Neuronal stem cell (in vitro differentiated cells): Measurements from ENCODE around the gene MIEN1.

Experiments
- DNase-seq: peaks from one replicate; pipeline ENCODE4 v3.0.0-alpha.2; 2013; ENCODE audit warnings: low spot score
- H2AFZ ChIP-seq: one replicate; pipeline ENCODE4 v1.6.1; 2013; ENCODE audit warnings: mild to moderate bottlenecking, low read length, inconsistent platforms
- H2AK5ac ChIP-seq: 2 replicates; pipeline ENCODE4 v1.6.1; 2013; ENCODE audit warnings: low read depth, mild to moderate bottlenecking, inconsistent platforms, low read length, moderate library complexity, mixed read lengths
- H2BK120ac ChIP-seq: 2 replicates; pipeline ENCODE4 v1.6.1; 2013; ENCODE audit warnings: low read depth, mild to moderate bottlenecking, inconsistent platforms, low read length, moderate library complexity, mixed read lengths
- H2BK12ac ChIP-seq: one replicate; pipeline ENCODE4 v1.6.1; 2013; ENCODE audit warnings: low read length, inconsistent platforms
- H2BK15ac ChIP-seq: 2 replicates; pipeline ENCODE4 v1.6.1; 2013; ENCODE audit warnings: mild to moderate bottlenecking, low read length, inconsistent platforms, mixed read lengths
- H2BK5ac ChIP-seq: one replicate; pipeline ENCODE4 v1.6.1; 2013; ENCODE audit warnings: inconsistent platforms, mild to moderate bottlenecking, low read length, moderate library complexity
- H3K14ac ChIP-seq: one replicate; pipeline ENCODE4 v1.6.1; 2013; ENCODE audit warnings: low read length, inconsistent platforms
- H3K18ac ChIP-seq: 2 replicates; pipeline ENCODE4 v1.6.1; 2013; ENCODE audit warnings: low read length, inconsistent platforms
- H3K23ac ChIP-seq: 2 replicates; pipeline ENCODE4 v1.6.1; 2013; ENCODE audit warnings: low read depth, mild to moderate bottlenecking, mixed read lengths, low read length, inconsistent platforms; ENCODE audit not compliant: poor library complexity
- H3K27ac ChIP-seq: replicated peaks from 3 replicates; pipeline ENCODE4 v1.5.1; 2013; ENCODE audit warnings: low read length, inconsistent platforms
- H3K27me3 ChIP-seq, 3 experiments: 2 replicates each; pipeline ENCODE4 v1.6.1; 2013; ENCODE audit warnings: low read length in 3 of 3, mild to moderate bottlenecking in 2 of 3, inconsistent platforms in 1 of 3, low read depth in 1 of 3, mixed read lengths in 1 of 3, moderate library complexity in 1 of 3; ENCODE audit not compliant: control insufficient read depth in 3 of 3, insufficient read depth in 3 of 3
- H3K36me3 ChIP-seq, 2 donors: replicated peaks in 1 of 2; 2 replicates each; pipeline ENCODE4 v1.6.1; 2013; ENCODE audit warnings: low read length in 2 of 2; ENCODE audit not compliant: control insufficient read depth in 2 of 2, insufficient read depth in 2 of 2
- H3K4ac ChIP-seq: 2 replicates; pipeline ENCODE4 v1.6.1; 2013; ENCODE audit warnings: inconsistent platforms, mild to moderate bottlenecking, low read length, moderate library complexity
- H3K4me1 ChIP-seq, 2 donors: 1 replicate in 1 of 2; 2 replicates in 1 of 2; pipeline ENCODE4 v1.6.1; 2013; ENCODE audit warnings: low read length in 2 of 2, low read depth in 1 of 2; ENCODE audit not compliant: control insufficient read depth in 2 of 2, insufficient read depth in 1 of 2
- H3K4me2 ChIP-seq: one replicate; pipeline ENCODE4 v1.6.1; 2013; ENCODE audit warnings: mild to moderate bottlenecking, low read length, inconsistent platforms; ENCODE audit not compliant: insufficient read depth, poor library complexity, severe bottlenecking
- H3K4me3 ChIP-seq, 2 donors: 2 replicates each; pipeline ENCODE4 v1.5.1; 2013; ENCODE audit warnings: low read length in 2 of 2, mild to moderate bottlenecking in 2 of 2, inconsistent platforms in 1 of 2, moderate library complexity in 1 of 2
- H3K79me1 ChIP-seq: one replicate; pipeline ENCODE4 v1.6.1; 2013; ENCODE audit warnings: low read depth, mild to moderate bottlenecking, inconsistent platforms, low read length, moderate library complexity
- H3K9ac ChIP-seq: one replicate; pipeline ENCODE4 v1.6.1; 2013; ENCODE audit warnings: mild to moderate bottlenecking, low read depth, low read length, inconsistent platforms; ENCODE audit not compliant: poor library complexity
- H3K9me3 ChIP-seq, 2 donors: replicated peaks in 1 of 2; 2 replicates each; pipeline versions ENCODE3 to v1.6.1; 2013; ENCODE audit warnings: low read length in 2 of 2, mild to moderate bottlenecking in 2 of 2, inconsistent platforms in 1 of 2, low read depth in 1 of 2, mixed read lengths in 1 of 2, moderate library complexity in 1 of 2; ENCODE audit not compliant: control insufficient read depth in 2 of 2, insufficient read depth in 1 of 2
- H4K8ac ChIP-seq: one replicate; pipeline ENCODE4 v1.6.1; 2013; ENCODE audit warnings: low read depth, mild to moderate bottlenecking, inconsistent platforms, low read length, moderate library complexity
- H4K91ac ChIP-seq: one replicate; pipeline ENCODE4 v1.6.1; 2013; ENCODE audit warnings: low read length, low read depth, mild to moderate bottlenecking, inconsistent platforms; ENCODE audit not compliant: poor library complexity
- WGBS, 2 donors: extraction: QIAGEN DNeasy Blood & Tissue Kit; methylation state at CpG; one replicate each; pipeline ENCODE4 v1.1.7; 2013; ENCODE audit warnings: missing lambda C conversion rate in 2 of 2, mixed read lengths in 1 of 2; ENCODE audit not compliant: insufficient read length in 2 of 2, insufficient replicate concordance in 1 of 2; ENCODE audit errors: extremely low coverage in 2 of 2; 5-methylcytosine and 5-hydroxymethylcytosine counted together

MIEN1 gene

DNA sequence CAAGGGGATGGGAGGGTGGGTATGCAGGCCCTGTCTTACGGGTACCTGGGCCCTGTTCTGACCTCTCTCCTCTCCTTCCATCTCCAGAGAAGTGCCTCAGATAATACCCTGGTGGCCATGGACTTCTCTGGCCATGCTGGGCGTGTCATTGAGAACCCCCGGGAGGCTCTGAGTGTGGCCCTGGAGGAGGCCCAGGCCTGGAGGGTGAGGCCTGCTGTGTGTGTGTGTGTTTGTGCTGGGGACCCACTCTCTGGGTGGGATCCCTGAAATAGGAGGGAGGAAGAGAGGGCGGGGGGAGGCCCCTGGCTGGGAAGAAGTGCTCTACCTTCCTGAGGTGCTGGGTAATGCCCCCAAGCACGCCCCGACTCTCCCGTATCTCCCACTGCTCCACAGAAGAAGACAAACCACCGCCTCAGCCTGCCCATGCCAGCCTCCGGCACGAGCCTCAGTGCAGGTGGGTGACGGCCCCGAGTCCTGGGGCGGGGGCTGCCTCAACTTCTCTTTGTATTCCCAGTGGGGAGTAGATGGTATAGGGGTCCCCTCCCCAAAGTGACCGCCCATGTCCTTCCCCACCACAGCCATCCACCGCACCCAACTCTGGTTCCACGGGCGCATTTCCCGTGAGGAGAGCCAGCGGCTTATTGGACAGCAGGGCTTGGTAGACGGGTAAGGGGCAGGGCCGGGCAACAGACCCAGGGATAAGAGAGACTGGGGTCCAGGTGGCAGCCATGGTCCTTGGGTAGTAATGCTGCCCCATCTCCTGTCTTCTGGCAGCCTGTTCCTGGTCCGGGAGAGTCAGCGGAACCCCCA is 15.2 kb upstream of the MIEN1 start:
- Histone ChIP-seq H3K18ac (no peak overlapping the region), H4K8ac (no peak overlapping the region), H3K9me3 (no peaks in the 10 kb centered on the region), H2BK12ac (no peak overlapping the region), H2BK5ac (peak overlapping the region; percentile 39), H2AK5ac (peak overlapping the region; percentile 46), H3K79me1 (peaks cover 3% of the 10 kb centered on the region), H2BK120ac (no peak overlapping the region), H3K14ac (no peak overlapping the region), H3K4me1 (peaks cover 3 to 5% of the 10 kb centered on the region in 2 donors), H2BK15ac (no peak overlapping the region), H3K4ac (peak overlapping the region; percentile 66), H2AFZ (no peak overlapping the region), H3K27me3 (peaks cover 0 to 67% (median 3%) of the 10 kb centered on the region in 3 experiments), H4K91ac (no peak overlapping the region), H3K27ac (no peak overlapping the region), H3K9ac (no peak overlapping the region), H3K4me2 (no peak overlapping the region), H3K36me3 (no peaks in the 10 kb centered on the region), H3K4me3 (no peak overlapping the region), H3K23ac (no peak overlapping the region)
- DNase-seq = no peak
- WGBS, 2 donors = no CpG with 5 or more reads among the region's 23 CpGs

DNA sequence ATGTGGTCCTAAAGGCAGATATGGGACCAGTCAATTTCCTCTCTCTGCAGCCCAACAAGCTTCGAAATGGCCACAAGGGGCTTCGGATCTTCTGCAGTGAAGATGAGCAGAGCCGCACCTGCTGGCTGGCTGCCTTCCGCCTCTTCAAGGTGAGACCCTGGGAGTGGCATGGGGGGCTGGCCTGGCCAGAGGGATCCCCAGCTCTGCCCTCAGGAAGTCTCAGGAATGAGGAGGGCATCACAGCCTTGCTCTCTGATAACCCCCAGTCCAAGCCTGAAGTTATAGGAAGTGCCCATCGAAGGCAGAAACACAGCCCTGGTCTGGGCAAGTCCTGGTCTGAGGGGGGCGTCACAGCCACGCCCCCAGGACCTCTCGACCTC is 14.5 kb upstream of the MIEN1 start:
- no peak overlapping the region for H3K9ac ChIP-seq
- H3K36me3 ChIP-seq = no peaks in the 10 kb centered on the region
- H3K4ac ChIP-seq = no peak overlapping the region
- H3K79me1 ChIP-seq = peaks cover 3% of the 10 kb centered on the region
- no peak overlapping the region for H2BK120ac ChIP-seq
- H3K4me1 ChIP-seq = peaks cover 4 to 12% of the 10 kb centered on the region in 2 donors
- no peaks in the 10 kb centered on the region for H3K9me3 ChIP-seq
- no peak for DNase-seq
- H3K27me3 ChIP-seq = peaks cover 0 to 72% (median 10%) of the 10 kb centered on the region in 3 experiments
- H3K18ac ChIP-seq = no peak overlapping the region
- H3K23ac ChIP-seq = no peak overlapping the region
- no peak overlapping the region for H3K27ac ChIP-seq
- H2BK5ac ChIP-seq = no peak overlapping the region
- no peak overlapping the region for H3K4me3 ChIP-seq
- no peak overlapping the region for H2BK15ac ChIP-seq
- no peak overlapping the region for H4K91ac ChIP-seq
- WGBS, 2 donors = no CpG with 5 or more reads among the region's 8 CpGs
- H2AFZ ChIP-seq = no peak overlapping the region
- H2AK5ac ChIP-seq = no peak overlapping the region
- no peak overlapping the region for H2BK12ac ChIP-seq
- no peak overlapping the region for H4K8ac ChIP-seq
- H3K14ac ChIP-seq = no peak overlapping the region
- H3K4me2 ChIP-seq = no peak overlapping the region

DNA sequence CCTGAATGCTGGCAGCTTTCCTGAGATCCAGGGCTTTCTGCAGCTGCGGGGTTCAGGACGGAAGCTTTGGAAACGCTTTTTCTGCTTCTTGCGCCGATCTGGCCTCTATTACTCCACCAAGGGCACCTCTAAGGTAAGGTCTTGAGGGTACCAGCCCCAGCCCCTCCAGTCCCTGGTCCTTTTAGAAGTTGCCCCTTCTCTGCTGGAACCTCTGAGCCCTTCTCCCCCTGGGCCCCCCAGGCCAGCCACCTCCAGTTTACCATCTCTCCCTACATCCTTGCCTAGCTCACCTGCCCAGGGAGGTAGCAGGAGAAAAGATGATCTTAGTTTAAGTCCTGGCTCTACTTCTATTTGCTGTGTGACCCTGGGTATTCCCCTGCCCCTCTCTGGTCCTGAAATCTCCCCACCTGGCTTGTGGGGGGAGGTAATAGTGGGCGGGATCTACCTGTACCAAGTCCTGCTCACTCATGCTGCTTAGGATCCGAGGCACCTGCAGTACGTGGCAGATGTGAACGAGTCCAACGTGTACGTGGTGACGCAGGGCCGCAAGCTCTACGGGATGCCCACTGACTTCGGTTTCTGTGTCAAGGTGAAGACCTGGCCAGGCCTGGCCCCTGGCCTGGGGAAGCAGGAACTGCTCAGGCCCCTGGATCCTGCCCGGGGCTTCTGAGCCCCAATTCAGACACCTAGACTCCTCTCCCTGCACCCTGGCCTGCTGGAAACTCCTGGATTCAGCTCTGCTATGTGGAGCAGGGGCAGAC is 13.9 kb upstream of the MIEN1 start:
- WGBS, 2 donors = no CpG with 5 or more reads among the region's 16 CpGs
- Histone ChIP-seq H2BK5ac (no peak overlapping the region), H2BK12ac (no peak overlapping the region), H3K9ac (peak overlapping the region; percentile 45), H3K36me3 (no peaks in the 10 kb centered on the region), H3K4me2 (no peak overlapping the region), H3K14ac (no peak overlapping the region), H3K4ac (no peak overlapping the region), H3K27me3 (peaks cover 0 to 77% (median 13%) of the 10 kb centered on the region in 3 experiments), H3K79me1 (peaks cover 3% of the 10 kb centered on the region), H3K4me3 (no peak overlapping the region), H2BK15ac (no peak overlapping the region), H3K4me1 (peaks cover 9 to 18% of the 10 kb centered on the region in 2 donors), H3K9me3 (no peaks in the 10 kb centered on the region), H4K91ac (no peak overlapping the region), H3K18ac (no peak overlapping the region), H4K8ac (no peak overlapping the region), H2AFZ (no peak overlapping the region), H3K23ac (no peak overlapping the region), H3K27ac (no peak overlapping the region), H2BK120ac (no peak overlapping the region), H2AK5ac (no peak overlapping the region)
- DNase-seq = no peak

DNA sequence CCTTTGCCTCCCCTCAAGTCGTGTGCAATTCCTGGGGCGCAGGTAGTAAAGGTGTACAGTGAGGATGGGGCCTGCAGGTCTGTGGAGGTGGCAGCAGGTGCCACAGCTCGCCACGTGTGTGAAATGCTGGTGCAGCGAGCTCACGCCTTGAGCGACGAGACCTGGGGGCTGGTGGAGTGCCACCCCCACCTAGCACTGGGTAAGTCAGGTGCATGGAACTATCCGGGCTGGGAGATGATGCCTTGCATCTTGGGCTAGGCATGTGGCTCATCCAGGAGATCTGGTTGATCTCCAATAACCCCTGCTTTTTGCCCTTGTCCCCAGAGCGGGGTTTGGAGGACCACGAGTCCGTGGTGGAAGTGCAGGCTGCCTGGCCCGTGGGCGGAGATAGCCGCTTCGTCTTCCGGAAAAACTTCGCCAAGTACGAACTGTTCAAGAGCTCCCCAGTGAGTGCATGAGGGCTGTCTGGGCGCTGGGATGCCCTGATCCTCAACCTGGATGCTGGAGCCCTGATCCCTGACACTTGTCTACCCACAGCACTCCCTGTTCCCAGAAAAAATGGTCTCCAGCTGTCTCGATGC is 12.6 kb upstream of the MIEN1 start:
- H3K36me3 ChIP-seq = no peaks in the 10 kb centered on the region
- H2BK15ac ChIP-seq = peak overlapping the region; percentile 38
- H3K4me2 ChIP-seq = no peak overlapping the region
- peak overlapping the region; percentile 3 for H2BK5ac ChIP-seq
- no peak overlapping the region for H3K4me3 ChIP-seq
- H3K23ac ChIP-seq = no peak overlapping the region
- no CpG with 5 or more reads among the region's 21 CpGs for WGBS, 2 donors
- peaks cover 3% of the 10 kb centered on the region for H3K79me1 ChIP-seq
- H4K91ac ChIP-seq = no peak overlapping the region
- no peak overlapping the region for H3K14ac ChIP-seq
- no peak overlapping the region for H2AFZ ChIP-seq
- no peak overlapping the region for H3K27ac ChIP-seq
- no peak overlapping the region for H2BK120ac ChIP-seq
- peaks cover 14 to 19% of the 10 kb centered on the region in 2 donors for H3K4me1 ChIP-seq
- peak overlapping the region; percentile 32 for H3K9ac ChIP-seq
- DNase-seq = no peak
- no peak overlapping the region for H4K8ac ChIP-seq
- H3K4ac ChIP-seq = no peak overlapping the region
- peaks cover 0 to 89% (median 19%) of the 10 kb centered on the region in 3 experiments for H3K27me3 ChIP-seq
- no peaks in the 10 kb centered on the region for H3K9me3 ChIP-seq
- peak overlapping the region; percentile 36 for H3K18ac ChIP-seq
- H2BK12ac ChIP-seq = no peak overlapping the region
- H2AK5ac ChIP-seq = peak overlapping the region; percentile 89
